Measurements from ENCODE around the gene CCDC50.

- TF ChIP-seq TEAD4 (IDR thresholded peaks at IDR 0.05; ENCODE audit: low read depth, low read length) (no peak), MAX (IDR thresholded peaks at IDR 0.05) (no peak), EZH2 (IDR thresholded peaks at IDR 0.05; ENCODE audit: low read depth, low read length, severe bottlenecking) (no peak), ATF3 (IDR thresholded peaks at IDR 0.05; ENCODE audit: insufficient read depth, low read depth, low read length) (no peak), CBX5 (IDR thresholded peaks at IDR 0.05; ENCODE audit: low read depth, low read length) (no peak), CTCF (IDR thresholded peaks at IDR 0.05; ENCODE audit: control extremely low read depth in 1 of 3, insufficient read depth in 1 of 3, low read depth in 1 of 3, low read length in 3 of 3) (no peak)
These were observed 32.3 kb downstream of the CCDC50 start for GRCh38 chr3:191361456-191361855.

Data from H1 (cell line).